GM13977 (cell line): Measurements from ENCODE around the gene GNPNAT1.
A peak's percentile ranks its signal among the peaks of the same experiment; 100 is the strongest.

Experiments
- DNase-seq: peaks from one replicate; pipeline ENCODE4 v3.0.0; 2012; ENCODE audit warnings: low spot score
- in situ Hi-C: fragments of 300-500 bp; cut with MboI; formaldehyde crosslinking; loops from one replicate; pipeline ENCODE4 v1.12.0; 2022; ENCODE audit warnings: low sequenced_read_pairs, low pct_unique_long_range_greater_than_20kb, mixed read lengths, inconsistent platforms; ENCODE audit not compliant: unreplicated experiment
- TF ChIP-seq, protein P1 (sequence below): IDR thresholded peaks from 2 replicates; pipeline ENCODE4 v1.5.1; 2012; ENCODE audit warnings: mild to moderate bottlenecking, control low read depth; ENCODE audit not compliant: insufficient read depth; ENCODE audit errors: extremely low read depth, missing control alignments

Gene GNPNAT1

DNA sequence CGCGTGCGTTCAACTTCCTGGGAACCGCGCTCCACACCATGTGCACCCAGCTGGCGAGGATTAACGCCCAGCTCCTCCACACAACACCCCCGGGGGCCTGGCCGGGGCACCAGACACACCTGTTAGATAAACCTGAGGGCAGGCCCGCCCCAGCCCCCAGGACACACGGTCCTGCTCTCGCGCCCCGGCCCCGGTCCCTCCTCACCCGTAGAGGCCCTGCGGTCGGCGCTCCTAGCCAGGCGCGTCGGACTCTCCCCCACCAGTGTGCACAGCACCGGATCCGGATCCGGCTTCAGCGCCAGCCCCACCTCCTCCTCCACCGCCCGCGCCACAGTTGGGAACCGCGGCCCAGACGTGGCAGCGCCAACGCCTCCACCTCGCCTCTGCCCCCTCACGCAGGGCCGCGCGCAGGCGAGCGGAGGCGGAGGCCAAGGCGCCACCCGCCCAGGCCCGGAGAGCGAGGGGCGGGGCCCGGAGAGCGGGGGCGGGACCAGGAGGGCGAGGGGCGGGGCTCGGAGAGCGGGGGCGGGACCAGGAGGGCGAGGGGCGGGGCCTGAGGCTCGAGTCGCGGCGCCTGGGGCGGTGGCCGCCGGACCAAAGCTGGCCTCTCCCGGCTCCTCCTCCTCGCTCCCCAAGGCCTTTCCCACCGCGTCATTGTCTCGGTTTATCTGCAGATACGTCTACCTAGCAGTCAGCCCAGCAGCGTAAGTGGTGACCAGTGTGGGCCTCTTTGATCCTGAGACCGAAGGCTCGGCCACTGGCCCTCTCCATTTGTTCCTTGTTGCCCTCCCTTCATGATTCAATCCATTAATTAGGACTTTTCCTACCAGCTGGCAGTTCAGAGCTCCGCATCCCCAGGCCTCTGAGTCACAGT lies at the start of gene GNPNAT1:
Gene GNPNAT1 (minus strand): TSS at position 385 of the 874 bp plus-strand sequence. CDS start 6,957 bp downstream, outside the sequence.
- peak; percentile 94 for DNase-seq
- TF ChIP-seq, protein P1, sequence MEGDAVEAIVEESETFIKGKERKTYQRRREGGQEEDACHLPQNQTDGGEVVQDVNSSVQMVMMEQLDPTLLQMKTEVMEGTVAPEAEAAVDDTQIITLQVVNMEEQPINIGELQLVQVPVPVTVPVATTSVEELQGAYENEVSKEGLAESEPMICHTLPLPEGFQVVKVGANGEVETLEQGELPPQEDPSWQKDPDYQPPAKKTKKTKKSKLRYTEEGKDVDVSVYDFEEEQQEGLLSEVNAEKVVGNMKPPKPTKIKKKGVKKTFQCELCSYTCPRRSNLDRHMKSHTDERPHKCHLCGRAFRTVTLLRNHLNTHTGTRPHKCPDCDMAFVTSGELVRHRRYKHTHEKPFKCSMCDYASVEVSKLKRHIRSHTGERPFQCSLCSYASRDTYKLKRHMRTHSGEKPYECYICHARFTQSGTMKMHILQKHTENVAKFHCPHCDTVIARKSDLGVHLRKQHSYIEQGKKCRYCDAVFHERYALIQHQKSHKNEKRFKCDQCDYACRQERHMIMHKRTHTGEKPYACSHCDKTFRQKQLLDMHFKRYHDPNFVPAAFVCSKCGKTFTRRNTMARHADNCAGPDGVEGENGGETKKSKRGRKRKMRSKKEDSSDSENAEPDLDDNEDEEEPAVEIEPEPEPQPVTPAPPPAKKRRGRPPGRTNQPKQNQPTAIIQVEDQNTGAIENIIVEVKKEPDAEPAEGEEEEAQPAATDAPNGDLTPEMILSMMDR = no peak
- in situ Hi-C loops = no loop called here

- peak; percentile 22 for DNase-seq
- in situ Hi-C loops = no loop called here
- TF ChIP-seq, protein P1 = no peak
Observed at GRCh38 chr14:52840877-52841276, 49.5 kb upstream of the GNPNAT1 start.

GRCh38 chr14:52837451-52837850 lies 46.0 kb upstream of the GNPNAT1 start:
- no peak for DNase-seq
- in situ Hi-C loops = no loop called here
- TF ChIP-seq, protein P1 = no peak

DNA sequence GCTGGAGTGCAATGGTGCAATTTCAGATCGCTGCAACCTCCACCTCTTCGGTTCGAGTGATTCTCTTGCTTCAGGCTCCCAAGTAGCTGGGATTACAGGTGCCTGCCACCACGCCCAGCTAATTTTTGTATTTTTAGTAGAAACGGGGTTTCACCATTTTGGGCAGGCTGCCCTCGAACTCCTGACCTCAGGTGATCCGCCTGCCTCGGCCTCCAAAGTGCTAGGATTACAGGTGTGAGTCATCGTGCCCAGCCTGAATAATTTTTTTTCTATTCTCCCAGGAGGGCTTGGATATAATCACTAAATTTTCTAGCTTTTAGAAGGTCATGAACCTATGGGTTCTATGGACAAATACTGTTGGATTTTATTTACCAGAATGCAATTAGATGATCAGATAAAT lies 44.7 kb upstream of the GNPNAT1 start:
- in situ Hi-C loops = no loop called here
- no peak for DNase-seq
- TF ChIP-seq, protein P1 = no peak

DNA sequence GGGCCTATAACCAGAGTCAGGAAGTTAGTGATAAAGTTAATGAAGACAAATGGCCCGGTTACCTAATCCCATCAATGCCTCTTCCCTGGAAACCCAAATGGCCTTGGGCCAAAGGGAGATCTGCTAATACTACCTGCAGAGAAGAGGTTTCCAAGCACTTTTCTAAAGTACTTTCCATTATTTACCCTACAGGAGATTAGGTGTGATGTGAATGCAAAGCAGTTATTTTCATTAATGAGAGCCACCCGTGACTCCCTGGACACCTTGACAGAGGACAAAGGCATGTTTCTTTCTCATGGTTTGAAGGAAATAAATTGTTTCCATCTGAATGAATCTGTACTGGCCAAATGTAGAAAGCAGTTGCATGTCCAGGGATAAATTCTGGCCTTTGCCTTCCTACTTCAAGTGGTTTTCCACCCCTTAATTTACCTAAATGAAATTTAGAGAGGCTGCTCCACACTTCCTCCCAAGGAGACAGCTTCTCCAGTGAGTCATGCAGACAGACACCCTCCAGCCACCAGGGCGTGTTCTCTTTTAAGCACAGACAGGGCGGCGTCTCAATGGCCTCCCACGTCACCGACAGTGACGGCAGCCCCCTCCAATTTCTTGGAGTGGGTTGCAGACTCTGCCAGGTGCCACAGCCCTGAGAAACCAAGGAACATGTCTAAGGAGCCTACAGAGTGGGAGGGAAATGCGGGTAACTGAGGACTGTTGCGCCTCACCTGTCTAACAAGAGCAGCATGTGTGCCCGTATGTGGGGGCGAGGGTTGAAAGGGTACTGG lies 43.9 kb upstream of the GNPNAT1 start:
- no peak for DNase-seq
- in situ Hi-C loops = no loop called here
- TF ChIP-seq, protein P1 = no peak

DNA sequence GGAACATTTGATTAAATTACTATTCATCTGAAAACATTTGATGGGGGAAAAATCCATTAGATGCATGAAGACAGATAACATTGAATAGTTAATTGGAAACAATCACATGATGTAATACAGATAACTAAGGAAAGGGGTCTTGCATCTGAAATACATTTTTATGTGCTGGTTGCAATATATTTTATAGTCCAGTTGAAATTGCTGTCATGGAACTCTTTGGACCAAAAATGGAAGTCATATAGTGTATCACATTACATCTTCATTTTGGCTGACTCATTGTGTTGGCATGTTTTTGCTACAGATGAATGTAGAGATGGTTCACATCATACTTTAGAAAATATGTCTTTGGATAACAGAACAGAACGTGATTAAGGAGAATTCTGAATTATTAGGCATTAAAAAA lies 43.0 kb upstream of the GNPNAT1 start:
- DNase-seq = no peak
- in situ Hi-C loops = no loop called here
- TF ChIP-seq, protein P1 = no peak
